Liver (tissue), 9 donors: ENCODE results near the gene LILRA6. TPM values are rescaled to one million over a fixed set of nuclear protein-coding genes. Genes with fewer than 3 reads are reported as not detected.

ENCODE experiments used
- DNase-seq: peaks from one replicate; pipeline ENCODE4 v3.0.0-alpha.2; 2017; ENCODE audit warnings: low spot score
- H3K27ac ChIP-seq, 2 donors: one replicate each; pipeline ENCODE4 v1.7.0; 2013; ENCODE audit warnings: inconsistent platforms in 2 of 2, low read length in 2 of 2, control low read depth in 1 of 2, low read depth in 1 of 2, mild to moderate bottlenecking in 1 of 2
- H3K27me3 ChIP-seq, 4 donors: one replicate each; pipeline versions ENCODE4 v1.6.1 to v1.7.0; 2013; ENCODE audit warnings: low read length in 3 of 4, inconsistent platforms in 1 of 4, mild to moderate bottlenecking in 1 of 4, moderate library complexity in 1 of 4; ENCODE audit not compliant: control insufficient read depth in 4 of 4, insufficient read depth in 4 of 4
- H3K36me3 ChIP-seq, 4 donors: one replicate each; pipeline versions ENCODE4 v1.6.1 to v1.7.0; 2013; ENCODE audit warnings: low read length in 3 of 4, mild to moderate bottlenecking in 3 of 4, low read depth in 1 of 4, moderate library complexity in 1 of 4; ENCODE audit not compliant: control insufficient read depth in 4 of 4, insufficient read depth in 3 of 4
- H3K4me1 ChIP-seq, 4 donors: one replicate each; pipeline versions ENCODE4 v1.6.1 to v1.7.0; 2013; ENCODE audit warnings: low read length in 3 of 4, mild to moderate bottlenecking in 3 of 4, moderate library complexity in 1 of 4; ENCODE audit not compliant: control insufficient read depth in 4 of 4, insufficient read depth in 4 of 4
- H3K4me3 ChIP-seq, 3 donors: one replicate each; pipeline versions ENCODE4 v1.6.1 to v1.7.0; 2013; ENCODE audit warnings: low read length in 3 of 3, control low read depth in 1 of 3, low read depth in 1 of 3, mild to moderate bottlenecking in 1 of 3
- H3K9ac ChIP-seq, 2 donors: one replicate each; pipeline ENCODE4 v1.7.0; 2013; ENCODE audit warnings: low read length in 2 of 2, mild to moderate bottlenecking in 2 of 2, moderate library complexity in 2 of 2, control low read depth in 1 of 2, low read depth in 1 of 2
- H3K9me3 ChIP-seq, 4 donors: one replicate each; pipeline versions ENCODE4 v1.6.1 to v1.7.0; 2013; ENCODE audit warnings: low read length in 3 of 4; ENCODE audit not compliant: control insufficient read depth in 4 of 4
- EGR1 ChIP-seq, 2 donors: IDR thresholded peaks; 2 replicates each; pipeline ENCODE4 v1.6.1; 2016 to 2018; ENCODE audit warnings: antibody characterized with exemption in 2 of 2, low read depth in 2 of 2
- FOXA1 ChIP-seq: IDR thresholded peaks from 2 replicates; pipeline ENCODE4 v1.6.1; 2016; ENCODE audit warnings: antibody characterized with exemption
- FOXA2 ChIP-seq: IDR thresholded peaks from 2 replicates; pipeline ENCODE4 v1.6.1; 2016; ENCODE audit warnings: antibody characterized with exemption
- GABPA ChIP-seq, 2 donors: IDR thresholded peaks in 1 of 2; conservative IDR thresholded peaks in 1 of 2; 2 replicates each; pipeline ENCODE4 v1.6.1; 2016; ENCODE audit warnings: antibody characterized with exemption in 2 of 2, mild to moderate bottlenecking in 1 of 2, moderate library complexity in 1 of 2
- HNF4A ChIP-seq, 2 donors: conservative IDR thresholded peaks; 2 replicates each; pipeline ENCODE4 v1.6.1; 2016; ENCODE audit warnings: antibody characterized with exemption in 2 of 2, mild to moderate bottlenecking in 2 of 2
- HNF4G ChIP-seq: IDR thresholded peaks from 2 replicates; pipeline ENCODE4 v1.6.1; 2016; ENCODE audit warnings: antibody characterized with exemption
- JUND ChIP-seq, 2 donors: IDR thresholded peaks; 2 replicates each; pipeline ENCODE4 v1.6.1; 2016; ENCODE audit warnings: antibody characterized with exemption in 2 of 2
- NR2F2 ChIP-seq: IDR thresholded peaks from 2 replicates; pipeline ENCODE4 v1.6.1; 2016; ENCODE audit warnings: antibody characterized with exemption
- RAD21 ChIP-seq, 2 donors: IDR thresholded peaks; 2 replicates each; pipeline ENCODE4 v1.6.1; 2016; ENCODE audit warnings: antibody characterized with exemption in 2 of 2, mild to moderate bottlenecking in 2 of 2
- RXRA ChIP-seq, 2 donors: IDR thresholded peaks; 2 replicates each; pipeline ENCODE4 v1.6.1; 2017 to 2018; ENCODE audit warnings: antibody characterized with exemption in 2 of 2, mild to moderate bottlenecking in 1 of 2
- SP1 ChIP-seq: IDR thresholded peaks from 2 replicates; pipeline ENCODE4 v1.6.1; 2018; ENCODE audit warnings: antibody characterized with exemption, mild to moderate bottlenecking
- TAF1 ChIP-seq: conservative IDR thresholded peaks from 2 replicates; pipeline ENCODE4 v1.6.1; 2016; ENCODE audit warnings: antibody characterized with exemption, mild to moderate bottlenecking
- YY1 ChIP-seq: IDR thresholded peaks from 2 replicates; pipeline ENCODE4 v1.6.1; 2016; ENCODE audit warnings: antibody characterized with exemption, mild to moderate bottlenecking
- WGBS: extraction: QIAGEN DNeasy Blood & Tissue Kit; methylation state at CpG from one replicate; pipeline ENCODE4 v1.1.7; 2013; 5-methylcytosine and 5-hydroxymethylcytosine counted together
- polyA plus RNA-seq, 2 donors: library from polyadenylated mRNA; stranded (reverse) in 1 of 2; unstranded in 1 of 2; fragments of 200-250 nt in 1 of 2; fragments of >200 nt in 1 of 2; fragmentation: Nextera tagmentation in 1 of 2; extraction: Ambion mirVana in 1 of 2; gene quantifications; one replicate each; pipeline versions ENCODE4 v1.2.1 to v1.2.3, GENCODE V29; 2013 to 2015
- total RNA-seq, 2 donors: library from RNA; depleted of rRNA; stranded (reverse); fragments of >200 nt; gene quantifications; one replicate each; pipeline ENCODE4 v1.2.3, GENCODE V29; 2014
- TF ChIP-seq, protein P1 (sequence below): IDR thresholded peaks from 2 replicates; pipeline ENCODE4 v1.6.1; 2016; ENCODE audit warnings: antibody characterized with exemption
- TF ChIP-seq, protein P2 (sequence below): IDR thresholded peaks from 2 replicates; pipeline ENCODE4 v1.6.1; 2016; ENCODE audit warnings: antibody characterized with exemption
- TF ChIP-seq, protein P3 (sequence below): IDR thresholded peaks from 2 replicates; pipeline ENCODE4 v1.6.1; 2016; ENCODE audit warnings: antibody characterized with exemption
- TF ChIP-seq, protein P4 (sequence below): fragments of 150-350 bp; IDR thresholded peaks from 2 replicates; pipeline ENCODE4 v1.5.1; 2017; ENCODE audit warnings: improper control_type of control experiment, low read depth, low read length; ENCODE audit not compliant: missing input control
- TF ChIP-seq, protein P5 (sequence below): IDR thresholded peaks from 2 replicates; pipeline ENCODE4 v1.6.1; 2016; ENCODE audit warnings: antibody characterized with exemption, mild to moderate bottlenecking
- donor health status: healthy.
- donor health status: healthy.
- donor health status: healthy.
- donor health status: healthy.
- donor health status: healthy.

LILRA6 gene
- total and polyA plus RNA-seq, 4 donors = 1.0 to 2.8 (median 1.7) TPM

DNA sequence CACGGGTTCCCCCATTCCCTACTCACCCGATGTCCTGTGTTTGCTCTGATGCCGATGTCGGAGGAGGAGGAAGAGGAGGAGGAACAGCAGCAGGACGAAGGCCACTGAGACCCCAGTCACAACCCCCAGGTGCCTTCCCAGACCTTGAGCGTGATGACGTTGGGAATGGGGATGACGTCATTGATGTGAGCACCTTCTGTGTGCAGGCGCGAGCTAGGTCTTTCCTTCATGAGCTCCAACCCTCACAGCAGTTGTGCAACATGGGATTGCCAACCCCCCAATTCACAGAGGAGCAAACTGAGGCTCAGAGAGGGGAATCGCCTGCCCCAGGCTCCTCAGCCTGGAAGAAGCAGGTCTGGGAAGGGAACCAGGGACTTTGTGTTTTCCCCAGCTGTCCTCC lies 10.3 kb upstream of the LILRA6 start:
- Histone ChIP-seq H3K9me3 (no peaks in the 10 kb centered on the region), H3K4me3 (no peak overlapping the region), H3K36me3 (no peaks in the 10 kb centered on the region), H3K4me1 (no peaks in the 10 kb centered on the region), H3K27me3 (no peaks in the 10 kb centered on the region), H3K27ac (no peak overlapping the region), H3K9ac (no peak overlapping the region)
- 74% methylated on average over 11 of the region's 11 CpGs for WGBS
- TF ChIP-seq, protein P1, sequence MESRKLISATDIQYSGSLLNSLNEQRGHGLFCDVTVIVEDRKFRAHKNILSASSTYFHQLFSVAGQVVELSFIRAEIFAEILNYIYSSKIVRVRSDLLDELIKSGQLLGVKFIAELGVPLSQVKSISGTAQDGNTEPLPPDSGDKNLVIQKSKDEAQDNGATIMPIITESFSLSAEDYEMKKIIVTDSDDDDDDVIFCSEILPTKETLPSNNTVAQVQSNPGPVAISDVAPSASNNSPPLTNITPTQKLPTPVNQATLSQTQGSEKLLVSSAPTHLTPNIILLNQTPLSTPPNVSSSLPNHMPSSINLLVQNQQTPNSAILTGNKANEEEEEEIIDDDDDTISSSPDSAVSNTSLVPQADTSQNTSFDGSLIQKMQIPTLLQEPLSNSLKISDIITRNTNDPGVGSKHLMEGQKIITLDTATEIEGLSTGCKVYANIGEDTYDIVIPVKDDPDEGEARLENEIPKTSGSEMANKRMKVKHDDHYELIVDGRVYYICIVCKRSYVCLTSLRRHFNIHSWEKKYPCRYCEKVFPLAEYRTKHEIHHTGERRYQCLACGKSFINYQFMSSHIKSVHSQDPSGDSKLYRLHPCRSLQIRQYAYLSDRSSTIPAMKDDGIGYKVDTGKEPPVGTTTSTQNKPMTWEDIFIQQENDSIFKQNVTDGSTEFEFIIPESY = no peak
- no peak for TF ChIP-seq YY1
- no peak for TF ChIP-seq FOXA2
- no peak for TF ChIP-seq GABPA (IDR thresholded peaks at IDR 0.05 in 1 of 2, conservative IDR thresholded peaks at IDR 0.05 in 1 of 2)
- TF ChIP-seq RXRA (IDR thresholded peaks at IDR 0.05) = no peak
- TF ChIP-seq FOXA1 = no peak
- no peak for DNase-seq

DNA sequence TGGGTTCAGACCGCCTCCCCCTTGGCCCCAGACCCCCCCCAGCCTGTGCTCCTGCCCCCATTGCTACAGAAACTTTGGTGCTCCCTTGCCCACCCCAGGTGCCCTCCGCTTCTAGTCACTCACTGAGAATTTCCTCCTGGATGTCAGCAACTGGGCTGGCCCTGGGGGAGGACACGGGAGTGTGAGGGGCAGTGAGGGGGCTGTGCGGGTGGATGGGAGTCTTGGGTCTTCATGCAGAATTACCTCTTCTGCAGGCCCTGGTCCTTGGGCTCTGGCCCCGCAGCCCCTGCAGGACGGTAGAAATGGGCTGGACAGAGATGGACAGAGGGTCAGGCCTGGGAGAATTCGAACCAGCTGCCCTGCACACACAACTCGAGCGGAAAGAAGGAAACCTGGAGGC lies 9.7 kb upstream of the LILRA6 start:
- Histone ChIP-seq H3K4me1 (peaks cover 0 to 4% (median 0%) of the 10 kb centered on the region in 4 donors), H3K9me3 (no peaks in the 10 kb centered on the region), H3K27me3 (no peaks in the 10 kb centered on the region), H3K9ac (no peak overlapping the region), H3K27ac (no peak overlapping the region), H3K36me3 (no peaks in the 10 kb centered on the region), H3K4me3 (no peak overlapping the region)
- no peak for DNase-seq
- 69% methylated on average over 9 of the region's 9 CpGs for WGBS
- TF ChIP-seq FOXA2 (no peak), TAF1 (no peak), YY1 (no peak), RAD21 (IDR thresholded peaks at IDR 0.05) (no peak), HNF4G (no peak), RXRA (IDR thresholded peaks at IDR 0.05) (no peak), GABPA (IDR thresholded peaks at IDR 0.05 in 1 of 2, conservative IDR thresholded peaks at IDR 0.05 in 1 of 2) (no peak), SP1 (no peak), EGR1 (IDR thresholded peaks at IDR 0.05; ENCODE audit: low read depth in 2 of 2) (no peak), JUND (IDR thresholded peaks at IDR 0.05) (no peak), HNF4A (conservative IDR thresholded peaks at IDR 0.05) (no peak), NR2F2 (no peak), FOXA1 (no peak)
- TF ChIP-seq, protein P2, sequence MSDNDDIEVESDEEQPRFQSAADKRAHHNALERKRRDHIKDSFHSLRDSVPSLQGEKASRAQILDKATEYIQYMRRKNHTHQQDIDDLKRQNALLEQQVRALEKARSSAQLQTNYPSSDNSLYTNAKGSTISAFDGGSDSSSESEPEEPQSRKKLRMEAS = no peak
- TF ChIP-seq, protein P3, sequence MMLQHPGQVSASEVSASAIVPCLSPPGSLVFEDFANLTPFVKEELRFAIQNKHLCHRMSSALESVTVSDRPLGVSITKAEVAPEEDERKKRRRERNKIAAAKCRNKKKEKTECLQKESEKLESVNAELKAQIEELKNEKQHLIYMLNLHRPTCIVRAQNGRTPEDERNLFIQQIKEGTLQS = no peak
- TF ChIP-seq, protein P1 = no peak
- TF ChIP-seq, protein P4, sequence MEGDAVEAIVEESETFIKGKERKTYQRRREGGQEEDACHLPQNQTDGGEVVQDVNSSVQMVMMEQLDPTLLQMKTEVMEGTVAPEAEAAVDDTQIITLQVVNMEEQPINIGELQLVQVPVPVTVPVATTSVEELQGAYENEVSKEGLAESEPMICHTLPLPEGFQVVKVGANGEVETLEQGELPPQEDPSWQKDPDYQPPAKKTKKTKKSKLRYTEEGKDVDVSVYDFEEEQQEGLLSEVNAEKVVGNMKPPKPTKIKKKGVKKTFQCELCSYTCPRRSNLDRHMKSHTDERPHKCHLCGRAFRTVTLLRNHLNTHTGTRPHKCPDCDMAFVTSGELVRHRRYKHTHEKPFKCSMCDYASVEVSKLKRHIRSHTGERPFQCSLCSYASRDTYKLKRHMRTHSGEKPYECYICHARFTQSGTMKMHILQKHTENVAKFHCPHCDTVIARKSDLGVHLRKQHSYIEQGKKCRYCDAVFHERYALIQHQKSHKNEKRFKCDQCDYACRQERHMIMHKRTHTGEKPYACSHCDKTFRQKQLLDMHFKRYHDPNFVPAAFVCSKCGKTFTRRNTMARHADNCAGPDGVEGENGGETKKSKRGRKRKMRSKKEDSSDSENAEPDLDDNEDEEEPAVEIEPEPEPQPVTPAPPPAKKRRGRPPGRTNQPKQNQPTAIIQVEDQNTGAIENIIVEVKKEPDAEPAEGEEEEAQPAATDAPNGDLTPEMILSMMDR = no peak
- TF ChIP-seq, protein P5, sequence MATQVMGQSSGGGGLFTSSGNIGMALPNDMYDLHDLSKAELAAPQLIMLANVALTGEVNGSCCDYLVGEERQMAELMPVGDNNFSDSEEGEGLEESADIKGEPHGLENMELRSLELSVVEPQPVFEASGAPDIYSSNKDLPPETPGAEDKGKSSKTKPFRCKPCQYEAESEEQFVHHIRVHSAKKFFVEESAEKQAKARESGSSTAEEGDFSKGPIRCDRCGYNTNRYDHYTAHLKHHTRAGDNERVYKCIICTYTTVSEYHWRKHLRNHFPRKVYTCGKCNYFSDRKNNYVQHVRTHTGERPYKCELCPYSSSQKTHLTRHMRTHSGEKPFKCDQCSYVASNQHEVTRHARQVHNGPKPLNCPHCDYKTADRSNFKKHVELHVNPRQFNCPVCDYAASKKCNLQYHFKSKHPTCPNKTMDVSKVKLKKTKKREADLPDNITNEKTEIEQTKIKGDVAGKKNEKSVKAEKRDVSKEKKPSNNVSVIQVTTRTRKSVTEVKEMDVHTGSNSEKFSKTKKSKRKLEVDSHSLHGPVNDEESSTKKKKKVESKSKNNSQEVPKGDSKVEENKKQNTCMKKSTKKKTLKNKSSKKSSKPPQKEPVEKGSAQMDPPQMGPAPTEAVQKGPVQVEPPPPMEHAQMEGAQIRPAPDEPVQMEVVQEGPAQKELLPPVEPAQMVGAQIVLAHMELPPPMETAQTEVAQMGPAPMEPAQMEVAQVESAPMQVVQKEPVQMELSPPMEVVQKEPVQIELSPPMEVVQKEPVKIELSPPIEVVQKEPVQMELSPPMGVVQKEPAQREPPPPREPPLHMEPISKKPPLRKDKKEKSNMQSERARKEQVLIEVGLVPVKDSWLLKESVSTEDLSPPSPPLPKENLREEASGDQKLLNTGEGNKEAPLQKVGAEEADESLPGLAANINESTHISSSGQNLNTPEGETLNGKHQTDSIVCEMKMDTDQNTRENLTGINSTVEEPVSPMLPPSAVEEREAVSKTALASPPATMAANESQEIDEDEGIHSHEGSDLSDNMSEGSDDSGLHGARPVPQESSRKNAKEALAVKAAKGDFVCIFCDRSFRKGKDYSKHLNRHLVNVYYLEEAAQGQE = no peak
